OCI-LY1 (cell line): ENCODE measurements around the gene CNTROB.

Source experiments
- CTCF ChIP-seq: fragments of 200-600 bp; sonication (generic), shearing (Covaris generic); IDR thresholded peaks from 2 replicates; pipeline ENCODE4 v1.5.1; 2017; ENCODE audit warnings: mild to moderate bottlenecking, antibody characterized with exemption, low read length, moderate library complexity, mixed read lengths
- EZH2 ChIP-seq: fragments of 200-600 bp; sonication (generic), shearing (Covaris generic); IDR thresholded peaks from 2 replicates; pipeline ENCODE4 v1.8.0; 2017; ENCODE audit warnings: borderline replicate concordance, mixed run types, mild to moderate bottlenecking, antibody characterized with exemption, low read length, moderate library complexity, mixed read lengths

- no peak for TF ChIP-seq CTCF
- TF ChIP-seq EZH2, result no peak
These were observed 15.6 kb downstream of the CNTROB start for GRCh38 chr17:7947651-7948050.
